22Rv1 (cell line): ENCODE data around the gene SFXN4.

Experiments
- ZFX ChIP-seq: fragments of 450-650 bp; IDR thresholded peaks from 2 replicates; pipeline ENCODE4 v1.6.1; 2017; ENCODE audit warnings: antibody characterized with exemption, borderline replicate concordance
- TF ChIP-seq, protein P1 (sequence below): fragments of 450-650 bp; IDR thresholded peaks from 2 replicates; pipeline ENCODE4 v1.5.1; 2017; ENCODE audit warnings: mild to moderate bottlenecking

DNA sequence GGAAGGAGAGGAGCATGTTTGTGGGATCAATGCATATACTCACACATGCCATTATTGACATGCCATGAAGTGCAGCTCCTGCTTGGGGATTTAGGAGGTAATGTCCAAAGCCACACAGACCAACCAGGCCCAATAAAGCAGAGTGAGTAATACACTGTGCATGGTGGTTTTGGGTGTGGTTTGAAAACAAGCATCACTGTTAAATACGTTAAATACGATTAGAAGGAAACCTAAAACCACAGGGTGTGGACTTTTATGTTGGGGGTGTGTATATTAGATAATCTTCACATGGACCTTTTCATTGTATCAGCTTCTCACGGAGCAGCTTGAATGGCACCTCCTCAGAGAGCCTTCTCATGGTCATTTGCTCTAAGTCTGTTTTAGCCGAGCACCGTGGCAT lies 74.5 kb downstream of the SFXN4 start:
- TF ChIP-seq, protein P1, sequence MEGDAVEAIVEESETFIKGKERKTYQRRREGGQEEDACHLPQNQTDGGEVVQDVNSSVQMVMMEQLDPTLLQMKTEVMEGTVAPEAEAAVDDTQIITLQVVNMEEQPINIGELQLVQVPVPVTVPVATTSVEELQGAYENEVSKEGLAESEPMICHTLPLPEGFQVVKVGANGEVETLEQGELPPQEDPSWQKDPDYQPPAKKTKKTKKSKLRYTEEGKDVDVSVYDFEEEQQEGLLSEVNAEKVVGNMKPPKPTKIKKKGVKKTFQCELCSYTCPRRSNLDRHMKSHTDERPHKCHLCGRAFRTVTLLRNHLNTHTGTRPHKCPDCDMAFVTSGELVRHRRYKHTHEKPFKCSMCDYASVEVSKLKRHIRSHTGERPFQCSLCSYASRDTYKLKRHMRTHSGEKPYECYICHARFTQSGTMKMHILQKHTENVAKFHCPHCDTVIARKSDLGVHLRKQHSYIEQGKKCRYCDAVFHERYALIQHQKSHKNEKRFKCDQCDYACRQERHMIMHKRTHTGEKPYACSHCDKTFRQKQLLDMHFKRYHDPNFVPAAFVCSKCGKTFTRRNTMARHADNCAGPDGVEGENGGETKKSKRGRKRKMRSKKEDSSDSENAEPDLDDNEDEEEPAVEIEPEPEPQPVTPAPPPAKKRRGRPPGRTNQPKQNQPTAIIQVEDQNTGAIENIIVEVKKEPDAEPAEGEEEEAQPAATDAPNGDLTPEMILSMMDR: no peak
- TF ChIP-seq ZFX: no peak
